NCI-H2196 (cell line): ENCODE data around the gene TRIM44.
A peak's percentile ranks its signal among the peaks of the same experiment; 100 is the strongest.
"Not testable (repeated sequence)": the region's sequence is repeated elsewhere in the genome, so short reads cannot be mapped to it uniquely, and the experiment has no call there.

Experiments
- DNase-seq: peaks from one replicate; lab custom pipeline; 2025; ENCODE audit not compliant: unreplicated experiment; lab: John Stamatoyannopoulos, UW

The TRIM44 gene

DNA sequence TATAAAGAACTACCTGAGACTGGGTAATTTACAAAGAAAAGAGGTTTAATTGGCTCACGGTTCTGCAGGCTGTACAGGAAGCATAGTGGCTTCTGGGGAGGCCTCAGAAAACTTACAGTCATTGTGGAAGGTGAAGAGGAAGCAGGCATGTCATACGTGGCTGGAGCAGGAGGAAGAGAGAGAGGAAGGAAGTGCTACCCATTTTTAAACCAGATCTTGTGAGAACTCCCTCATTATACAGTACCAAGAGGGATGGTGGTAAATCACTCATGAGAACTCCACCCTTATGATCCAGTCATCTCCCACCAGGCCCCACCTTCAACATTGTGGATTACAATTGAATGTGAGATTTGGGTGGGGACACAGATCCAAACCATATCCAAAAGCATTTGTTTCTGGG lies 53.1 kb downstream of the TRIM44 start:
- not testable (repeated sequence) for DNase-seq

DNA sequence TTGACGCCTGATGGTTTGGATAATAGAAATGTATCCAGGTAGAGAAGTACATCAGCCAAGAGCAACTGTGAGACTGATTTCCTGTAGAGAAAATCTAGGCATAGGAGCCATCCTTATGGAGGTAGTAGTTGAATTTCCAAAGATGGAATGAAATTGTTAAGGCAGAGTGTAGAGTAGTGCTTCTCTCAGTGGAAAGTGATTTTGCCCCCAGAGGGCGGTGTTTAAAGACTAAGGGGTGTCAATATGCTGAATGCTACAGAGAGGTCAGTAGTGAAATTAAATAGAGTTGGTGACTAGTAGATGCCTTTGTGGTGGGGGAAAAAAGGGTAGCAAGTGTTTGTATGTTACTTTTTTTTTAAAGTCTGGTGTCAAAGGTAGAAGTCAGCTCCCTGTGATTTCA lies 54.5 kb downstream of the TRIM44 start:
- no peak for DNase-seq

DNA sequence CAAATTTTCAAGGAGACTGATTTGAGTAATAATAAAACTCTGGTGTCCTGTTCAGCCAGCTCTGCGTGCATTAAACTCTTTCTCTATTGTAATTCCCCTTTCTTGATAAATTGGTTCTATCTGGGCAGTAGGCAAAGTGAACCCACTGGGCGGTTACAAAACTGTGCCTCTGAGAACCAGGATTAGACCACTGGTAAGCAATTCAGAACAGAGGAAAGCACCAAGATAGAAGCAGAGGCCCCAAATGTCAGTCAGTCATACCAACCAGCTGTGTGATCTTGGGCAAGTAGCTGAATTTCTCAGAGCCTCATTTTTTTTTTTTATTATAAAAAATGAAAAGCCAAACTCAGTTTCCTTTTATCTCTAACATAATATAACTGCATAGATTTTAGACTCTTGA lies 54.9 kb downstream of the TRIM44 start:
- DNase-seq = no peak

DNA sequence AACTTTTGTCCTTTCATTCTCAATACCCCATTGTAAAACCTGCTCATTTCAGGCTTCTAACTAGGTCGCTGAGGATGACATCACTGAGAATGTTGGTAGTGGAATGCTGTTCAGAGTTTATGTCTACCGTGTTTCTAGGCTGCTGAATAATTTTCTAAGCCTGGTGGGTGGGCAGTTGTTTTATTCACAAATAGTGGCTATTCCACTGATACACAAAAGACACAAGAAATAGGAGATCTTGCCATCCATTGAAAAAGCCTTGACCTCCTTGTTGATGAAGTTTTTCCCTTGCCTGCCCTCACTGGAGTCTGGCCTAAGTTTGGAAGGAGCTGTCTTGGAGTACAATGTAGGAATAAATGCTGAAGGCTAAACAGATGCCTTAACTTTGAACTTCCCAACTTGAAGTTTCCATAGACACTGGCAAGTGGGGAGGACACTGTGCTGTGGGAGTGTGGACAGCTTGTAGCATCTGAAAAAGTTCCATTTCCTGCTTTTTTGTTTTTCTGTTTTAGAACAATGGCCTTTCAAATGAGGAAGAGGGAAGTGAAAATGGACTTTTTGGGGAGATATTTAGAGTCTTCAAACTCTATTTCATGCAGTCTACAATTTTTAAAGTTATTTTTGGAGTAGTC lies 59.2 kb downstream of the TRIM44 start:
- DNase-seq = no peak

DNA sequence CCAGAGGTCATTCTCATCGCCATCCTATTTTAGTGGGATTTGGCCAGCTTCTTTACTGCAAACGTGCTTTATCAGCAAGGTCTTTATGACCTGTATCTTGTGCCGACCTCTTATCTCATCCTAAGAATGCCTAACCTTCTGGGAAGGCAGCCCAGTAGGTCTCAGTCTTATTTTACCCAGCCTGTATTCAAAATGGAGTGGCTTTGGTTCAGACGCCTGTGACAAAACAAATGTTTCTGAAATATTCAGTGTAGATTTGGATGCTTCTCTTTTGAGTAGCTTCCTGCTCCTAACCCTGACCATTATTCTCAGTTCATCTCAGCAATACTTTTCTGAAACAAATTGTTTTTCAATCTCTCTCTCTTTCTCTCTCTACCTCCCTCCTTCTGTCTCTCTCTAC lies 60.1 kb downstream of the TRIM44 start:
- DNase-seq = no peak

DNA sequence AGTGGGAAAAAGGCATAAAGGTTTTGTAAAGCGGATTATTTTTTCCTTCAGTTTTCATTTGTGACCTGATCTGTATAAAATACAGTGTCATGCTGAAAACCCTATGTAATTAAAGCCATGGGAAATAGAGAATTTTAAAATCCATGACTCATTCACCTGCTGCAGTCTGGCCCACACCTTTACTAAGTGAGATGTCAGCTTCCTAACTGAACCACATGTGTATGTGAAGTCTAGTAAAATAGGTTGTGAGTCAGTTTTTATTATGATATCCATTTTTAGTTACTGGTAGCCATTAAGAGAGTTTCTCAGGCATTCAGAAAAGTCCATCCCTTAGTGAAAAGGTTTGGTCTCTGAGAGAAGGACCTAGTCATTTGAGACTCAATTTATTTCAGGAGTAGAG lies 60.9 kb downstream of the TRIM44 start:
- no peak for DNase-seq

DNA sequence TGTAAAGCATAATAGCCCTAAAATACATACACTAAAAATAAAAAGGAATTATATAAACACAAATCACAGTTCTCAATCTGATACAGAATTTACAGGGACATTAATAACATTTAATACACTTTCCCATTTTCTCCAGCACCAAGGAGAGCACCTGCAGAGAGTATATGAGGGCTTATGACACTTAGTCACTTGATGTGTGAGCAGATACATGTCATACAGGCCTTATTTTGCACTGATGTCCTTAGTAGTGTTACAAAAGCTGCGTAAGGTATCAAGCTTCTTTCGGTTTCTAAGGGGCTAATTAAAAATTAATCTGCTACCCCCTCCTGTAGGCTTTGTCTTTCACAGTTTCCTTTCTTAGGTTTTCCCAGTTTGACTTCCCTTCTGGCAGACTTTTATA lies 61.3 kb downstream of the TRIM44 start:
- DNase-seq = no peak

DNA sequence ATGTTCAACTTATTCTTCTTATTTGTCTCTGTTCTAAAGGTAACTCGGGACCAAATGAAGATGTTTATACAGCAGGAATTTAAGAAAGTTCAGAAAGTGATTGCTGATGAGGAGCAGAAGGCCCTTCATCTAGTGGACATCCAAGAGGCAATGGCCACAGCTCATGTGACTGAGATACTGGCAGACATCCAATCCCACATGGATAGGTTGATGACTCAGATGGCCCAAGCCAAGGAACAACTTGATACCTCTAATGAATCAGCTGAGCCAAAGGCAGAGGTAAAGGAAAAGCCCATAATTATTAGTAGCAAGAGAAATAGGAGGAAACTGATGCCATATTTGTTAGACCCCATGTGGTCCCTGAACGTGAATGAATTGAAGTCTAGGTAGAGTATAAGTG lies 63.3 kb downstream of the TRIM44 start:
- peak; percentile 60 for DNase-seq

DNA sequence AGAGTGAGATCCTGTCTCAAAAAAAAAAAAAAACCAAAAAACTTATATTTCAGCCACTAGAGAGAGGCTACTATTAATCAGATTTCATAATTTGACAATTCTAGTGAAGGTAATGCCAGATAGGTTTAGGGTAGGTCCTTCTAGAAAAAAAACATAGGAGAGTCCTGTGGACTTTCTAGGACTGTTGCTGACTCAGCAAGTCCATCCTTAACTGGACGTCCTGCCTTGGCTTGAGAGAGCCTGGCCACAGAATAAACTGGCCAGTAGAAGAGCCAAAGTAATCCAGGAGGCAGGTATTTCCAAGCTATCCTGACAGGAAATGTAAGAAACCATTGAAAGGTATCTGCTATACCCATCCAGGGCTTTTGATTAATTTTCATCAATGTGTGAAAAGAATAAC lies 64.6 kb downstream of the TRIM44 start:
- DNase-seq = no peak

DNA sequence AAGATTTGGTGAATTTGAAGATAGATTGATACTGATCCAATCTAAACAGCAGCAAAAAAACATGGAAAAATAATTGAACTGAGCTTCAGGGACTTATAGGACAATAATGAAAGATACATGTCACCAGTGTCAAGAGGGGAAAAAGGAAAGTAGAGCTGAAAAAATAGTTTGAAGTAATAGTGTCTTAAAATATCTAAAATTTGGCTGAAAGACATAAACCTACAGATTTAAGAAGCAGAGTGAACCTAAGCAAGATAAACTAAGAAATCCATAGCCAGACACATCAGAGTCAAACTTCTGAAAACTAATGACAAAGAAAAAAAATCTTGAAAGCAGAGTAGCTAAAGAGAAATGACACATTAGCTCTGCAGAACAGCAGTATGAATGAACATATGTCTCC lies 67.7 kb downstream of the TRIM44 start:
- DNase-seq = no peak

DNA sequence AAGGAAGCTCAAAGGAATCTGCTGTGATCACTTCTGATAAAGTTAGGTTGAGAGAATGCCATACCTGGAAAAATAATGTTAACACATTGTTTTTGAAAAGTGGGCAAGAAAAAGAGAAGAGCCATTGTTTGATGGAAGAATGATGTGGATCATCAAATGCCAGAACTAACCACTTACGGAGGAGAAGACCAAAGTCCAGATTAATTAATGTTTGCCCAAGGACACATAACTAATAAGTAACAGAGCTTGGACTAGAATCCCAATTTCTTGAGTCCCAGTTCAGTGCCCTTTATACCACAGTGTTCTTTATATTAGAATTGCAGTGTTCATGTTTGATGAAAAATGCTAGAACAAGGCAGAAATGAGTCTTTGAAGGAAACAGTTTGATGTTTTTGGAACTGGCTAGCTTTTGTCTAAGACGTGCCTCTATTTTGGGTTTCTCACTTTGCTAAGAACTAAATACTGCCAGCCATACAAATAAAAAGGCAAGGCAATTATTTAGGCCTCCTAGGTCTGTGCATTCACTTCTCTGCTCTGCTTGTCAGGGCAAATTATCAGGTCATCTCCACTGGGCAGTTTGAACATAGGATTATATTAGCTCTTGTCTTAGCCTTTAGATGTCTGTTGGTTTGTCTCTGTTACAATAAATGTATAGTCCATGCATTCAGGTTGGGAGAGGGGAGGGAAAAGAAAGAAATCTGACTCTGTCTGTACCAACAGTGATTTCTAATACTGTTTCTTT lies 72.3 kb downstream of the TRIM44 start:
- no peak for DNase-seq

DNA sequence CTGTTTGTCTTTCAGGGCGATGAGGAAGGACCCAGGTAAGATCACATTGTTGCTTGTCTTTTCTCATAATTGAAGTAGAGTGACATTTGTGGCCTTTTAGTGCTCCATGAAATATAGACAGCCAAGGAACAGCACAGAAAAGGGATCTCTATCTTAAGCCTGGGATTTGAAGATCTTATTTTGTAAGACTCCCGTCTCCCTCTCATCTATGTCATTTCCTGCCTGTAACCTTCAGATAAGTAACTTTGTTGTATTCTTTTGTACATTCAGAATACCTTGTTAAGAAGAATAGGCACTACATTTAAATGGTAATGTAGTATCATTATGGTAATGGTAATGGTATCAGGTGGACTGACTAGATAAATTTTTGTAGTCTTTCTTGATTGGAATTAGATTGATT lies 72.8 kb downstream of the TRIM44 start:
- no peak for DNase-seq

DNA sequence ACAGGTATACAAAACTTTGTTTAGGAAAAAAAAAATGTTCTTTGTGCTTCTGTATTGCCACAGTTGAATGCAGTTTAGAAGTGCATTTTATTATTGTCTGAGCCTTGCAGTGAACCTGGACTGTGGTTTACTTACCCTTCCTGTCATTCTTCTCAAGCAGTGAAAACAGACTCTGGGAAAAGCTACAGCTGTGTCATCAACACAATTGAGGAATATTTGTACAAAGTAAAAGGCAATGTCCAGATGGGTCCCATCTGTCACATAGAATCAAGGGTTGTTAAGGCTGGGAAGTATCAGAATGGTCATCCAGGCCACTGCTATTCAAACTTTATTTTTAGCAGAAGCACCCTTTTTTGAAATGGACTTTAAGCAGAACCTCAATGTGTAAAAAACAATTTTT lies 73.3 kb downstream of the TRIM44 start:
- DNase-seq = no peak

DNA sequence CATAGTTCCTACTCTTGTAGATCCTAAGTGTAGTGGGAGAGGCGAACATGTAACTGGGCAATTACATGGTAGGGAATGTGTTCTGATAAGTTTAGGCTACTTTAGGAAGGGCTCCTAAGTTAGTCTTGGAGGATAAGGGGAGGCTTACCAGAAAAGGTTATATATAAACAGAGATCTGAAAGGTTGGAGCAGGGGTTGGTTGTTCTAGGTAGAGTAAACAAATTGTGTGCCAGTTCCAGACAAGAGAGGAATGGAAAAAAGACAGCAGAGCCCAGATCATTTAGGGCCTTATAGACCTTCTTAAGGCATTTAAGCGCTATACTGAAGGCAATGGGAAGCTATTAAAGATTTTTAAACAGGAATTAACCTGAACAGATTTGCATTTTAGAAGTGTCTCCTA lies 74.4 kb downstream of the TRIM44 start:
- no peak for DNase-seq

DNA sequence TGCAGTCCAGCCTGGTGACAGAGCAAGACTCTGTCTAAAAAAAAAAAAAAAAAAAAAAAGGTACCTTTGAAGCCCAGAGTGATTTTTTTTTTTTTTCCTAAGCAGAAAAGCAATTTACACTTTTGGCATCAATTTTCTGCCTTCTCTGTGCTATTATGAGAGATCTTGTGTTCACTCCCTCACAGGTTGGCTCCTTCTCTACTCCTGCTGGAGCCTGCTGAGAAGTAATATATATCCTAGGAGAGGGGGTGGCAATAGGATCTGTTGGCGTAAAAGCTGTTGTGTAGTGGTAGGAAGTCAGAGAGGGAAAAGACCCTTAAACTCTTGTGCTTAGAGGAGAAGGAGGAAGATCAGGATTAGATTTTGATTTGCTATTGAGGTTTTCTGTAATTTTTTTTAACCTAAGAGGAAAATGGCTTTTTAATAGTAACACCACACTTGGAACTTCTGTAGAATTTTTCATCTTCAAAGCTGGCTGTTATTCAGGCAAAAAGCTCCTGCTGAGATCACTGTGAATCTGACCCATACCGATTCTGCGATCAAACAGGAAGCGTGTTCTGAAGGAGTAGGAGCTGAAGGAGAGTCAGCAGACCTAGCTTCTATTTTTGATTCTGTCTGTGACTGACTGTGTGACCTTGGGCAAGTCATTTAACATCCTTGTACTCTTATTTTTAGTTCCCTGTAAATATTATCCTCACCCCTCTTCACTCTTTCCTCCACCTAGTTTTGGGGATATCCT lies 77.7 kb downstream of the TRIM44 start:
- no peak for DNase-seq

DNA sequence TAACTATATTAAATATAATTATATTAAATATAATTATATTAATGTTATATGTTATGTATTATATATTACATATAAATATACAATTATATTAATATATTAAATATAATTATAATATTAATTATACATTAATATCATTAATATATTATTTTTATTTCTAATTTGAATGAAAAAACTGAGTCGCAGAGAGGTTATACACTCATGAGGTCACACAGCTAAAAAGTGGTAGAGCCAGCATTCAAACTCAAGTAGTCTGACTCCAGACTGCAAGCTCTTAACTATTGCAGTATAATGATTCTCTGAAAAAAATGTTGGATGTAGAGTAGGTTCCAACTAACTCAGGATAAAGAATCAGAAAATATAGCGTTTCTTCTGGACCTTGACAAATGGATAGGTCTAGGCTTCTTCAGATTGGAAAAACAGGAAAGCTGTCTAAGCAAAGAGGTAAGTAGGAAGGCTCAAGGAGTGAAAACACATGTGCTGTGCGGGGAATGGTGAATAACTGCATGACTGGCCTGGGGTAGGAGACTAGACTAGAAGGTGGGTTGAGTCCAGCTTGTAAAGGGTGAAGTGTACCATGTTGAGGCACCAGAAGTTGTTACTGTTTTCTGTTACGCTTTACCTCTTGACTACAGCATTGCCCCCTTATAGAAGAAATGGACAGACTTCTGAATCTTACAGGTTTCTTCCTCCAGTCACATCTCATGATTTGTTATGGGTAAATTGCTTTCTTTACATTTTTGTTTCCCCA lies 80.3 kb downstream of the TRIM44 start:
- no peak for DNase-seq

DNA sequence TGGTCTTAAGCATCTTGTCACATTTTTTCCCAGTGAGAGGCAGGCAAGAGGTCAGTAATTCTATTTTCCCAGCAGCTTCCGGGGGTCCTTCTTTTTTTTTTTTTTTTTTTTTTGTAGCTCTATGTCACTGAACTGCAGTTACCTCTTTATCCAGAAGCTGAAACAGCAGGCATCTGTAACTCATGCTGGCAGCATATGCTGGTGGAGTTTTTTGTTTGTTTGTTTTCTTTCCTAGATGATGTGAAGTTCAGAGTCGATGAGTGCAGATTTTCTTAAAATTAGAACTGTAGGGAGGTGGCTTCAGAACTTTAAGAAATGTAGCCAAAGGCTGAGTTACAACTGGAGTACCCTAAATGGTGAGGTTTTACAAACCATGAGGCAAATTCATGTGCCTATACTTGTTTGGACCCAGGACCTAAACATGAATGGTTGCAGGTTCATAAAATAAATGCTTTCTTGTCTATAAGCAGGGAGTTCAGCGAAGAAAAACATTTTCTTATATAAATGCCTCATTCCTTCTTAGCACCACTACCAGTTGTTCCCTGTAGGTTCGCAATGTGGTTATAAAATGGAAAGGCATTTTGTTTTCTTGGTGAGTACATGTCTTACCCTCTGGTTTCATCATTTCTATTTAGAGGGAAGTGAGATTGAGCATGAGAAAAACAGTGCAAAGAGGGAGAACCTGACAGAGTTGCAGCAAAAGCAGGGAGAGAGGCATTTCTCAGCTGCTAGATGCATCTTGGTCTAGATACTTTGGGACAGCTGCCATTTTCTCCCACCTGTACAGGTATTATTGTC lies 84.0 kb downstream of the TRIM44 start:
- no peak for DNase-seq

DNA sequence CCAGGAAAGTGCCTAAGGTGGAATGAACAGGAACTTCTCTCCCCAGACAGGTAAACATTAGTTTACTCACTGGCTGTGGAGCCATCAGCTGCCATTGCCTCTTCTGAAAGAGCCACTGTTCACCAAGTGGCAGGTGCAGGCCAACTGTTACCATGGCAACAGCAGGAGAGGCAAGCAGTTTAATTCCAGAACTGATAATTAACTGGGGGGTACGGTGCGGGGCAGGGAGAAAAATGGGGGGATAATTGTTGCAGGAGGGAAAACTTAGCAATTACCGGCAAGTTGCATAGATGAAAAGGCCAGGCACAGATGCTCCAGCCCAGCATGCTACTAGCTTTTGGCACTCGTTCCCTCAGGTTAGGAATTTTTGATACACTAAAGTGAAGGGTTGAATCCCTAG lies 85.1 kb downstream of the TRIM44 start:
- DNase-seq = peak; percentile 53

DNA sequence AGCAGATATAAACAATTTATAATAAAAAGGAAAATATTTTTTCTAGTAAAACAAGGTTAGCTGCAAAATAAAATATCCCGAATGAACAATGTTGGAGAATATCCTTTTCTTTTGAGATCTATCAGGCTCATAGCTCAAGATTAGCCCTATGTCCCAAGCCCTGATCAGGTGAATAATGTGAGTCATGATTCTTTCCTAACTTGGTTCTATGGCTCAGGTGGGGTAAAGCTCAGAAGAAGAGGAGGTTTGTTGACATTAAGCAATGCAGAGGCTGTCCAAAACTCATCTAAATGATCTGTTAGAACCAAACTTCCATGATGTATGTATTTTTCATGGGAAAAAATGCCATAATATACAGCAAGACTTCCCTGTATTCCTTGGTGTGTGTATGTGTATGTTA lies 86.1 kb downstream of the TRIM44 start:
- DNase-seq = no peak

DNA sequence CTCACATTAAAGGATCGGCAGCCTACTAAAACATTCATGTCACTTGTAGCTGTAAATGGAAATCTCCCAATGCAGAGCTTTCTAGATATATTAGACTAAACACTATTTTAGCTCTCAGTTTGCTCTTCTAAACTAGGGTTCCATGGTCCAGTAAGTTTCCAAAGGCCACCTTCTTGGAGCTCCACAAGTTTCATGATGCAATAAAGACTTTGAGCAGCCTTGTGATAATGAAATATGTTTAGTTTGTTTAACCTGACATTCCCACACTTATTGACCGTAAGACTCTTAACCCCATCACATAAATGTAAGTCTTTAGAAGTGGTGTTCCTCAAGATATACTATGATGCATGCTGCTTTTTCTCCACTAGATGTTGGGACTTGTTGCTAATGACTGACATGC lies 87.7 kb downstream of the TRIM44 start:
- no peak for DNase-seq
